ENCODE data around the gene AKT1.
A peak's percentile ranks its signal among the peaks of the same experiment; 100 is the strongest.
"Not testable (repeated sequence)": the region's sequence is repeated elsewhere in the genome, so short reads cannot be mapped to it uniquely, and the experiment has no call there.

AKT1 gene

GRCh38 chr14:104794993-104795780 is at the start of gene AKT1:
TSS of gene AKT1 (minus strand) at chr14:104795748. CDS start at chr14:104792643, 3,105 bp downstream.
- ATAC-seq (ENCODE audit: low read depth) (peak; percentile 34), DNase-seq (ENCODE audit: low spot score in 2 of 2) (peak in 1 of 2 donors; percentile 47)
- Mint-ChIP-seq H3K27me3 (no peaks in the 10 kb centered on the region), H3K4me1 (peaks cover 48% of the 10 kb centered on the region), H3K27ac (peak within 1 kb of the TSS; percentile 75), H3K9me3 (no peaks in the 10 kb centered on the region), H3K36me3 (peaks cover 7% of the 10 kb centered on the region), H3K4me3 (peak within 1 kb of the TSS; percentile 86)

- DNase-seq (ENCODE audit: low spot score in 2 of 2) (no peak), ATAC-seq (ENCODE audit: low read depth) (no peak)
- H3K36me3 Mint-ChIP-seq: no peaks in the 10 kb centered on the region
- H3K27ac Mint-ChIP-seq: no peak overlapping the region
- H3K4me1 Mint-ChIP-seq: peaks cover 4% of the 10 kb centered on the region
- H3K9me3 Mint-ChIP-seq: peaks cover 1% of the 10 kb centered on the region
- H3K27me3 Mint-ChIP-seq: peaks cover 24% of the 10 kb centered on the region
- no peak overlapping the region for H3K4me3 Mint-ChIP-seq
These were observed 49.6 kb upstream of the AKT1 start for GRCh38 chr14:104845033-104845666.

- no peak for ATAC-seq (ENCODE audit: low read depth)
- Mint-ChIP-seq H3K9me3 (peaks cover 1% of the 10 kb centered on the region), H3K4me1 (peaks cover 4% of the 10 kb centered on the region), H3K27ac (no peak overlapping the region), H3K27me3 (peaks cover 24% of the 10 kb centered on the region), H3K4me3 (peak overlapping the region; percentile 44), H3K36me3 (no peaks in the 10 kb centered on the region)
- no peak for DNase-seq (ENCODE audit: low spot score in 2 of 2)
These were observed 48.9 kb upstream of the AKT1 start for GRCh38 chr14:104844306-104845032.

GRCh38 chr14:104843442-104844305 is 48.1 kb upstream of the AKT1 start:
- Mint-ChIP-seq H3K4me1 (peaks cover 4% of the 10 kb centered on the region), H3K27me3 (peaks cover 24% of the 10 kb centered on the region), H3K9me3 (peaks cover 1% of the 10 kb centered on the region), H3K36me3 (no peaks in the 10 kb centered on the region), H3K27ac (no peak overlapping the region), H3K4me3 (peak overlapping the region; percentile 27)
- ATAC-seq (ENCODE audit: low read depth) (no peak), DNase-seq (ENCODE audit: low spot score in 2 of 2) (no peak)

- ATAC-seq (ENCODE audit: low read depth) (no peak), DNase-seq (ENCODE audit: low spot score in 2 of 2) (no peak)
- H3K27ac Mint-ChIP-seq: no peak overlapping the region
- H3K9me3 Mint-ChIP-seq: peaks cover 3% of the 10 kb centered on the region
- H3K4me3 Mint-ChIP-seq: no peak overlapping the region
- H3K27me3 Mint-ChIP-seq: peaks cover 22% of the 10 kb centered on the region
- H3K36me3 Mint-ChIP-seq: no peaks in the 10 kb centered on the region
- peaks cover 4% of the 10 kb centered on the region for H3K4me1 Mint-ChIP-seq
These were observed 47.5 kb upstream of the AKT1 start for GRCh38 chr14:104843006-104843405.

GRCh38 chr14:104841730-104842129 is 46.2 kb upstream of the AKT1 start:
- Mint-ChIP-seq H3K9me3 (peaks cover 2% of the 10 kb centered on the region), H3K27ac (no peak overlapping the region), H3K4me1 (peaks cover 4% of the 10 kb centered on the region), H3K4me3 (no peak overlapping the region), H3K27me3 (peaks cover 20% of the 10 kb centered on the region), H3K36me3 (no peaks in the 10 kb centered on the region)
- ATAC-seq (ENCODE audit: low read depth) (no peak), DNase-seq (ENCODE audit: low spot score in 2 of 2) (no peak)

- ATAC-seq (ENCODE audit: low read depth); H3K4me3 Mint-ChIP-seq; H3K27ac Mint-ChIP-seq; DNase-seq (ENCODE audit: low spot score in 2 of 2); H3K27me3 Mint-ChIP-seq; H3K9me3 Mint-ChIP-seq; H3K4me1 Mint-ChIP-seq; H3K36me3 Mint-ChIP-seq: not testable (repeated sequence)
These were observed 40.8 kb upstream of the AKT1 start for GRCh38 chr14:104836171-104836935.

- Mint-ChIP-seq H3K4me1 (peaks cover 8% of the 10 kb centered on the region), H3K27me3 (peaks cover 5% of the 10 kb centered on the region), H3K36me3 (no peaks in the 10 kb centered on the region), H3K9me3 (no peaks in the 10 kb centered on the region), H3K27ac (no peak overlapping the region), H3K4me3 (no peak overlapping the region)
- ATAC-seq (ENCODE audit: low read depth): no peak
- DNase-seq (ENCODE audit: low spot score in 2 of 2): no peak
These were observed 35.2 kb upstream of the AKT1 start for GRCh38 chr14:104830781-104831180.

- Mint-ChIP-seq H3K27ac (no peak overlapping the region), H3K4me3 (peak overlapping the region; percentile 79), H3K36me3 (no peaks in the 10 kb centered on the region), H3K9me3 (peaks cover 6% of the 10 kb centered on the region), H3K27me3 (peaks cover 17% of the 10 kb centered on the region), H3K4me1 (peaks cover 18% of the 10 kb centered on the region)
- peak; percentile 49 to 65 for DNase-seq (ENCODE audit: low spot score in 2 of 2)
- ATAC-seq (ENCODE audit: low read depth): peak; percentile 66
These were observed 31.9 kb upstream of the AKT1 start for GRCh38 chr14:104827177-104828055.

GRCh38 chr14:104826861-104827176 is 31.3 kb upstream of the AKT1 start:
- DNase-seq (ENCODE audit: low spot score in 2 of 2) (no peak), ATAC-seq (ENCODE audit: low read depth) (no peak)
- H3K27ac Mint-ChIP-seq: no peak overlapping the region
- H3K4me1 Mint-ChIP-seq: peaks cover 18% of the 10 kb centered on the region
- peak overlapping the region; percentile 79 for H3K4me3 Mint-ChIP-seq
- no peaks in the 10 kb centered on the region for H3K36me3 Mint-ChIP-seq
- H3K9me3 Mint-ChIP-seq: peaks cover 6% of the 10 kb centered on the region
- H3K27me3 Mint-ChIP-seq: peaks cover 17% of the 10 kb centered on the region

- H3K27ac Mint-ChIP-seq: no peak overlapping the region
- H3K27me3 Mint-ChIP-seq: peaks cover 17% of the 10 kb centered on the region
- peaks cover 6% of the 10 kb centered on the region for H3K9me3 Mint-ChIP-seq
- H3K36me3 Mint-ChIP-seq: no peaks in the 10 kb centered on the region
- DNase-seq (ENCODE audit: low spot score in 2 of 2) (peak; percentile 97 to 99), ATAC-seq (ENCODE audit: low read depth) (peak; percentile 89)
- peak overlapping the region; percentile 82 for H3K4me3 Mint-ChIP-seq
- peaks cover 18% of the 10 kb centered on the region for H3K4me1 Mint-ChIP-seq
These were observed 30.8 kb upstream of the AKT1 start for GRCh38 chr14:104826189-104826860.
